Activated CD8-positive, alpha-beta T cell treated with anti-CD3 and anti-CD28 coated beads for 36 hours (primary cell): Measurements from ENCODE around the gene GALNTL6. TPM values are rescaled to one million over a fixed set of nuclear protein-coding genes. Genes with fewer than 3 reads are reported as not detected.

Source experiments
- ATAC-seq: fragments of 200-7000 bp; cut with Tn5 transposase; one replicate; pipeline ENCODE4 v1.10.0; 2021; ENCODE audit warnings: mild to moderate bottlenecking, moderate library complexity
- CTCF ChIA-PET: fragments of 350-600 bp; sonication (Branson Sonifier 250); formaldehyde crosslinking; loops from one replicate; lab custom pipeline; 2021; ENCODE audit warnings: antibody characterized with exemption; lab: Charles Lee
- POLR2A ChIA-PET: fragments of 350-600 bp; sonication (Branson Sonifier 250); formaldehyde crosslinking; loops from one replicate; lab custom pipeline; 2021; ENCODE audit warnings: antibody characterized with exemption; lab: Charles Lee
- DNase-seq: peaks from one replicate; pipeline ENCODE4 v3.0.0-alpha.2; 2020
- H3K27ac Mint-ChIP-seq: one replicate; pipeline ENCODE4 v1.8.0; 2021; ENCODE audit warnings: mild to moderate bottlenecking, mixed read lengths
- H3K27me3 Mint-ChIP-seq: one replicate; pipeline ENCODE4 v1.8.0; 2021; ENCODE audit warnings: mixed read lengths
- H3K36me3 Mint-ChIP-seq: one replicate; pipeline ENCODE4 v1.8.0; 2021; ENCODE audit warnings: low read depth, mixed read lengths
- H3K4me1 Mint-ChIP-seq: one replicate; pipeline ENCODE4 v1.8.0; 2021; ENCODE audit warnings: low read depth, mixed read lengths
- H3K4me3 Mint-ChIP-seq: one replicate; pipeline ENCODE4 v1.8.0; 2021; ENCODE audit warnings: mild to moderate bottlenecking, moderate library complexity, mixed read lengths
- H3K9me3 Mint-ChIP-seq: one replicate; pipeline ENCODE4 v1.8.0; 2021; ENCODE audit warnings: mixed read lengths
- CTCF ChIP-seq: fragments of 200-600 bp; IDR thresholded peaks from one replicate; pipeline ENCODE4 v1.8.0; 2022; ENCODE audit warnings: antibody characterized with exemption, mild to moderate bottlenecking
- intact Hi-C: fragments of 100-400 bp; cut with micrococcal nuclease; formaldehyde crosslinking; loops from one replicate; pipeline ENCODE4 v1.10.0; 2022
- total RNA-seq, 2 experiments: library from RNA; stranded (reverse); gene quantifications; one replicate each; pipeline ENCODE4 v1.2.3, GENCODE V29; 2021

The GALNTL6 gene
- total RNA-seq, 2 experiments from 2014 or later, result not detected

- peaks cover 1% of the 10 kb centered on the region for H3K36me3 Mint-ChIP-seq
- H3K9me3 Mint-ChIP-seq, result peaks cover 39% of the 10 kb centered on the region
- POLR2A ChIA-PET, result no interaction called here
- no peak for DNase-seq
- no peak for TF ChIP-seq CTCF
- H3K27me3 Mint-ChIP-seq, result no peaks in the 10 kb centered on the region
- H3K4me3 Mint-ChIP-seq, result no peak overlapping the region
- intact Hi-C loops, result no loop called here
- no peak for ATAC-seq
- no peak overlapping the region for H3K27ac Mint-ChIP-seq
- H3K4me1 Mint-ChIP-seq, result no peaks in the 10 kb centered on the region
- CTCF ChIA-PET, result no interaction called here
These were observed 921.4 kb downstream of the GALNTL6 start for GRCh38 chr4:172734555-172734954.

DNA sequence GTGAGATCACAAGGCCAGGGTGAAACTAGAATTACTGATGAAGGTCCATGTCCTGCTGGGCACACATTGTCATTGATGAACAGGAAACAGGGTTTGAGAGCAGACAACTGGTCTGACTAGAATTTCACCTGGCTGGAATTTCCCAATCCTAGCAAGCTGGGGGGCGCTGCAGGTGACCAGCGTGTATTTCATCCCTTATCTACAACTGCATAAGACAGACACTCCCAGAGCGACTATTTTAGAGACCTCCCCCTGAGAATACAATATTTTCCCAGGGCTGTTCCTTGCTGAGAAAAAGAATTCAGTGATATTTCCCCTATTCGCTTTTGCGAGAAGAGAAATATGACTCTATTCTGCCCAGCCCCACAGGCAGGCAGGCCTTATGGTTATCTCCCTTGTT lies 922.8 kb downstream of the GALNTL6 start:
- ATAC-seq, result no peak
- TF ChIP-seq CTCF, result no peak
- Mint-ChIP-seq H3K36me3 (peaks cover 1% of the 10 kb centered on the region), H3K4me1 (no peaks in the 10 kb centered on the region), H3K4me3 (no peak overlapping the region), H3K27ac (no peak overlapping the region), H3K9me3 (peaks cover 39% of the 10 kb centered on the region), H3K27me3 (no peaks in the 10 kb centered on the region)
- ChIA-PET CTCF (no interaction called here), POLR2A (no interaction called here)
- intact Hi-C loops, result no loop called here
- DNase-seq, result no peak

DNA sequence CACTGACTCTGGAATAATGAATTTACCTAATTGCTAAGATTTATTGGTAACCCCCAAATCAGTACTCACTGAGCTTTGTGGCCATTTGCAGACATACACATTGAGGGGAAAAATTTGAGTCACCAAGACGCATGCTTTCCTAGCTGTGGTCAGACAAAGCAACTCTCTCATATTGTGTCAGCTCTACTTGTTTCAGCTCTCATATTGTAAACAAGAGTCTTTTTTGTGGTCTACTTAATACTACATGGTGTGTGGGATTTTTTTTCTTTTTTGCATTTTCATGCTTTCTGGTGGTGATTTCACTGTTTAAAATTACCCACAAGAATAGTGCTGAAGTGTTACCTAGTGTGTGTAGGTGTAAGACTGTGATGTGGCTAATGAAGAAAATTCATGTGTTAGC lies 927.2 kb downstream of the GALNTL6 start:
- no peak overlapping the region for H3K4me3 Mint-ChIP-seq
- no peaks in the 10 kb centered on the region for H3K36me3 Mint-ChIP-seq
- no peak for DNase-seq
- H3K9me3 Mint-ChIP-seq, result peaks cover 20% of the 10 kb centered on the region
- H3K4me1 Mint-ChIP-seq, result no peaks in the 10 kb centered on the region
- ChIA-PET POLR2A (no interaction called here), CTCF (no interaction called here)
- no peaks in the 10 kb centered on the region for H3K27me3 Mint-ChIP-seq
- no peak overlapping the region for H3K27ac Mint-ChIP-seq
- ATAC-seq, result no peak
- TF ChIP-seq CTCF, result no peak
- intact Hi-C loops, result no loop called here

DNA sequence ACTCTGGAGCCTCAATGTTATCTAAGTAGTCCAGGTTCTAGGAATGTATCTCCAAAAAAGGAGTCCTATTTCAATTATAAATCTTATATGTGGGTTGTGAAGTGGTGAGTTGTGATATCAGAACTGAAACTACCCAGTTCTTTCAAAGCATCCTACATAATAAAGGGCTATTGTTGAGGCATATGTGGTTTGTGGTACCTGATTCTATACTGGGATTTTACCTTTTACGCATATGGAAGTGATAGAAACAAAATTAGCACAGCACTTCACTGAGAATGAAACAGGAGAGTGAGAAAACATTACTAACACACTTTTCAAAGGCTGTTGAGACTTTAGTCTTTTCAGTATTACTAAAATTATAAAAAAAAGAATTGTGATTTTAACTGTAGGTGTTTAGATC lies 937.7 kb downstream of the GALNTL6 start:
- Mint-ChIP-seq H3K27me3 (no peaks in the 10 kb centered on the region), H3K4me3 (no peak overlapping the region), H3K36me3 (no peaks in the 10 kb centered on the region), H3K9me3 (peaks cover 8% of the 10 kb centered on the region), H3K4me1 (peaks cover 2% of the 10 kb centered on the region), H3K27ac (no peak overlapping the region)
- DNase-seq (no peak), ATAC-seq (peak; percentile 85)
- TF ChIP-seq CTCF, result no peak
- CTCF ChIA-PET, result no interaction called here
- POLR2A ChIA-PET, result no interaction called here
- intact Hi-C loops, result no loop called here

DNA sequence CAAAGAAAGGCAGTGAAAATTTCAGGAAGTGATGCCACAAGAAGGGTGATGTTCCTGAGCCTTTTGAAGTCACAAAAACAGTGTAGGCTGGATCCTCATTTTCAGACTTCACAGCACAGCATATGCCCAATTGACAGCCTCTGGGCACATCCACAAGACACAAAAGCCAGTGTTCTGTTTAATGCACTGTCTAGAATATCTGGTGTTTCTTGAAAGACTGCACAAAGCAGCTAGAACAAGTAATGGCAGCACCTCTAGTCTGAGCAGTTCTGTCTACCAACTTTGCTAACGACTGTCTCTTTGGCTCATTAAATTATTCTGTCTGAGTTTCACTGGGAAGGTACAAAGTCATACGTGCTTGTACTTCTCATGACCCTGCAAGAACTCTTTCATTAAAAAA lies 938.3 kb downstream of the GALNTL6 start:
- Mint-ChIP-seq H3K36me3 (no peaks in the 10 kb centered on the region), H3K9me3 (peaks cover 8% of the 10 kb centered on the region), H3K4me3 (no peak overlapping the region), H3K27me3 (no peaks in the 10 kb centered on the region), H3K27ac (no peak overlapping the region), H3K4me1 (peaks cover 2% of the 10 kb centered on the region)
- ATAC-seq (no peak), DNase-seq (no peak)
- intact Hi-C loops, result no loop called here
- ChIA-PET CTCF (no interaction called here), POLR2A (no interaction called here)
- no peak for TF ChIP-seq CTCF
